A549 (cell line): ENCODE results near the gene NOTCH3. TPM values are rescaled to one million over a fixed set of nuclear protein-coding genes. Genes with fewer than 3 reads are reported as not detected.

ENCODE experiments used
- ATAC-seq, 2 experiments: fragments of 200-7000 bp in 1 of 2; fragments of >200 bp in 1 of 2; cut with Nextera tagmentation in 1 of 2; cut with Tn5 transposase in 1 of 2; 3 replicates each; pipeline versions ENCODE4 v1.8.0 to v1.9.1; 2018 to 2020; ENCODE audit warnings: mild to moderate bottlenecking in 1 of 2, moderate library complexity in 1 of 2
- CTCF ChIA-PET: fragments of 300-600 bp; sonication (Branson Sonifier 250); formaldehyde crosslinking; extraction: SDS; loops from one replicate; lab custom pipeline; 2021; ENCODE audit warnings: antibody characterized with exemption, inconsistent platforms; lab: Yijun Ruan, JAX
- POLR2A ChIA-PET: fragments of 350-600 bp; formaldehyde crosslinking; extraction: SDS; loops from one replicate; lab custom pipeline; 2021; ENCODE audit warnings: antibody characterized with exemption, inconsistent platforms; lab: Yijun Ruan, JAX
- DNase-seq, 2 experiments: peaks; one replicate each; pipeline versions ENCODE4 v3.0.0 to v3.0.0-alpha.2; 2011 to 2016; ENCODE audit warnings: low read depth in 1 of 2, low spot score in 1 of 2
- FAIRE-seq: peaks from 2 replicates; lab custom pipeline; 2011; peaks lifted over from hg19 to GRCh38; lab: Jason Lieb, UNC
- H3K27ac ChIP-seq, 2 experiments: fragments of >200 bp; sonication (Bioruptor Twin); formaldehyde crosslinking; 3 replicates each; pipeline ENCODE4 v1.5.1; 2016 to 2017
- H3K4me1 ChIP-seq: fragments of >200 bp; sonication (Bioruptor Twin); formaldehyde crosslinking; 3 replicates; pipeline ENCODE4 v1.6.1; 2016
- H3K4me2 ChIP-seq: fragments of >200 bp; sonication (Bioruptor Twin); formaldehyde crosslinking; 3 replicates; pipeline ENCODE4 v1.6.1; 2016
- H3K4me3 ChIP-seq: fragments of >200 bp; sonication (Bioruptor Twin); formaldehyde crosslinking; 3 replicates; pipeline ENCODE4 v1.5.1; 2016
- H3K9me3 ChIP-seq: fragments of >200 bp; sonication (Bioruptor Twin); formaldehyde crosslinking; 3 replicates; pipeline ENCODE4 v1.6.1; 2016
- BHLHE40 ChIP-seq: IDR thresholded peaks from 2 replicates; pipeline ENCODE4 v1.6.1; 2012; ENCODE audit warnings: low read depth, low read length, inconsistent platforms
- CBX8 ChIP-seq: fragments of 200-600 bp; sonication (generic); IDR thresholded peaks from 2 replicates; pipeline ENCODE4 v1.6.1; 2016
- CHD2 ChIP-seq: fragments of 150-350 bp; IDR thresholded peaks from 2 replicates; pipeline ENCODE4 v1.6.1; 2014; ENCODE audit warnings: low read length; ENCODE audit not compliant: partially characterized antibody
- EHF ChIP-seq: fragments of 250-450 bp; sonication (Bioruptor Pico); IDR thresholded peaks from 2 replicates; pipeline ENCODE4 v1.5.0; 2020; ENCODE audit warnings: mild to moderate bottlenecking
- FOSB ChIP-seq: fragments of 250-450 bp; sonication (Bioruptor Pico); IDR thresholded peaks from 2 replicates; pipeline ENCODE4 v1.5.0; 2020; ENCODE audit warnings: mild to moderate bottlenecking, moderate library complexity
- FOSL2 ChIP-seq, 2 experiments: fragments of 450-650 bp in 1 of 2; fragments of >200 bp in 1 of 2; sonication (Bioruptor Twin) in 1 of 2; formaldehyde crosslinking; IDR thresholded peaks; 2 replicates each; pipeline versions ENCODE4 v1.5.0 to v1.6.1; 2016 to 2020; ENCODE audit warnings: mild to moderate bottlenecking in 1 of 2, moderate library complexity in 1 of 2
- FOXS1 ChIP-seq: fragments of 250-450 bp; sonication (Bioruptor Pico); IDR thresholded peaks from 2 replicates; pipeline ENCODE4 v1.5.0; 2020; ENCODE audit warnings: mild to moderate bottlenecking, moderate library complexity
- HDAC2 ChIP-seq: fragments of 200-600 bp; sonication (generic); IDR thresholded peaks from 2 replicates; pipeline ENCODE4 v1.6.1; 2016
- HOXB13 ChIP-seq: fragments of 250-450 bp; sonication (Bioruptor Pico); IDR thresholded peaks from 2 replicates; pipeline ENCODE4 v1.5.0; 2020; ENCODE audit warnings: low read depth, mild to moderate bottlenecking, moderate library complexity
- HOXB5 ChIP-seq: fragments of 250-450 bp; sonication (Bioruptor Pico); IDR thresholded peaks from 2 replicates; pipeline ENCODE4 v1.5.0; 2020; ENCODE audit warnings: mild to moderate bottlenecking, moderate library complexity
- MYC ChIP-seq: IDR thresholded peaks from 2 replicates; pipeline ENCODE4 v1.6.1; 2012; ENCODE audit warnings: mild to moderate bottlenecking, inconsistent platforms, low read length, improper control_type of control experiment, borderline replicate concordance
- POLR2A ChIP-seq: IDR thresholded peaks from 2 replicates; pipeline ENCODE4 v1.6.1; 2012; ENCODE audit warnings: mild to moderate bottlenecking, low read length
- RARB ChIP-seq: fragments of 250-450 bp; sonication (Bioruptor Pico); IDR thresholded peaks from 2 replicates; pipeline ENCODE4 v1.8.0; 2021; ENCODE audit warnings: mild to moderate bottlenecking, moderate library complexity
- SREBF2 ChIP-seq: fragments of 450-650 bp; IDR thresholded peaks from 2 replicates; pipeline ENCODE4 v1.6.1; 2014; ENCODE audit warnings: mild to moderate bottlenecking, moderate library complexity
- TFCP2L1 ChIP-seq: fragments of 250-450 bp; sonication (Bioruptor Pico); IDR thresholded peaks from 2 replicates; pipeline ENCODE4 v1.5.0; 2021; ENCODE audit warnings: mild to moderate bottlenecking
- ZNF302 ChIP-seq: fragments of 250-450 bp; sonication (Bioruptor Pico); IDR thresholded peaks from 2 replicates; pipeline ENCODE4 v1.9.0; 2021; ENCODE audit warnings: inconsistent platforms, mild to moderate bottlenecking, moderate library complexity
- WGBS: methylation state at CpG from one replicate; pipeline ENCODE4 v1.1.6; 2017; ENCODE audit errors: missing lambda C conversion rate; 5-methylcytosine and 5-hydroxymethylcytosine counted together
- polyA plus RNA-seq, 4 experiments: library from polyadenylated mRNA; depleted of rRNA in 3 of 4; stranded (reverse); fragments of >200 nt; fragmentation: RNase III in 1 of 4; extraction: RNeasy Plus Mini Kit Qiagen cat#74134 plus additional on column Dnase treatment in 1 of 4; gene quantifications; 2 replicates in 3 of 4; 3 replicates in 1 of 4; pipeline ENCODE4 v1.2.3, GENCODE V29; 2011 to 2017
- TF ChIP-seq, protein P1 (sequence below): fragments of 450-650 bp; IDR thresholded peaks from 2 replicates; pipeline ENCODE4 v1.6.1; 2014; ENCODE audit warnings: antibody characterized with exemption
- TF ChIP-seq, protein P2 (sequence below): IDR thresholded peaks from 2 replicates; pipeline ENCODE4 v1.6.1; 2012
- TF ChIP-seq, protein P3 (sequence below): fragments of >200 bp; sonication (Bioruptor Twin); formaldehyde crosslinking; IDR thresholded peaks from 2 replicates; pipeline ENCODE4 v1.6.1; 2016
- TF ChIP-seq, protein P4 (sequence below): IDR thresholded peaks from 2 replicates; pipeline ENCODE4 v1.6.1; 2012
- TF ChIP-seq, protein P5 (sequence below): fragments of >200 bp; sonication (Bioruptor Twin); formaldehyde crosslinking; IDR thresholded peaks from 3 replicates; pipeline ENCODE4 v1.5.1; 2016
- TF ChIP-seq, protein P6 (sequence below): fragments of 200-600 bp; sonication (generic); IDR thresholded peaks from 2 replicates; pipeline ENCODE4 v1.6.1; 2016; ENCODE audit warnings: antibody characterized with exemption, mild to moderate bottlenecking, moderate library complexity

The NOTCH3 gene
- polyA plus RNA-seq, 2 of the 4 experiments (the other 2 are of a cell fraction), result 9.5 to 14.7 TPM

DNA sequence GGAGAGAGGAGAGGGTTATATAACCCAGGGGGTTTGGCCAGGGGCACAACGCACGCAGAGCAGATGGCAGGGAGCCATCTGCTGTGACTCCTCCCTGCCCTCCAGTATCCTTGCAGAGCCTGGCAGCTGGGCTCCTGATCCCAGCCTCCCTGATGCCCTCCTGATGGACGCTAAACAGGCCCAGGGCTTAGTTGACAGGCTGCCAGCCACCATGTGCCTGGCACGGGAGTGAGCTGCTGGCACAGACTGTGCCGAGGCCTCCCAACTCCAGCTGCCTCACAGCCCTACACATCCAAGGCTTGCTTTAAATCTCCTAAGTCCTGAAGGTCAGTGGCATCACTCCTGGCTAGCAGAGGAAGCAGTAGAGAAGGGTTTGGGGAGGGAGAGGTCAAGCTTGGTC, 76.9 kb downstream of the NOTCH3 start:
- 80% methylated on average over 1 of the region's 5 CpGs for WGBS
- H3K27ac ChIP-seq, result no peak overlapping the region
- H3K4me2 ChIP-seq, result peak overlapping the region; percentile 93; the same call in 2 of the 3 replicates
- H3K4me1 ChIP-seq, result peaks cover 10% of the 10 kb centered on the region; the same call in 1 of the 3 replicates
- no peak for FAIRE-seq
- H3K9me3 ChIP-seq, result no peaks in the 10 kb centered on the region
- no peak for DNase-seq
- no peak overlapping the region for H3K4me3 ChIP-seq
- ATAC-seq, result no peak
- TF ChIP-seq FOSB, result no peak
- TF ChIP-seq CBX8, result no peak
- TF ChIP-seq HOXB5 (CRISPR knock-in tag), result no peak
- no peak for TF ChIP-seq MYC
- TF ChIP-seq ZNF302 (CRISPR knock-in tag), result no peak
- no peak for TF ChIP-seq SREBF2
- no peak for TF ChIP-seq HDAC2
- CTCF ChIA-PET, result interaction anchor here (1.3 kb wide), 1 partner anchor 54 kb away, joined by 3 read pairs; no protein-coding TSS in a partner anchor
- POLR2A ChIA-PET, result interaction anchor here (0.9 kb wide), 1 partner anchor 9 kb away, joined by 3 read pairs; no protein-coding TSS in a partner anchor

DNA sequence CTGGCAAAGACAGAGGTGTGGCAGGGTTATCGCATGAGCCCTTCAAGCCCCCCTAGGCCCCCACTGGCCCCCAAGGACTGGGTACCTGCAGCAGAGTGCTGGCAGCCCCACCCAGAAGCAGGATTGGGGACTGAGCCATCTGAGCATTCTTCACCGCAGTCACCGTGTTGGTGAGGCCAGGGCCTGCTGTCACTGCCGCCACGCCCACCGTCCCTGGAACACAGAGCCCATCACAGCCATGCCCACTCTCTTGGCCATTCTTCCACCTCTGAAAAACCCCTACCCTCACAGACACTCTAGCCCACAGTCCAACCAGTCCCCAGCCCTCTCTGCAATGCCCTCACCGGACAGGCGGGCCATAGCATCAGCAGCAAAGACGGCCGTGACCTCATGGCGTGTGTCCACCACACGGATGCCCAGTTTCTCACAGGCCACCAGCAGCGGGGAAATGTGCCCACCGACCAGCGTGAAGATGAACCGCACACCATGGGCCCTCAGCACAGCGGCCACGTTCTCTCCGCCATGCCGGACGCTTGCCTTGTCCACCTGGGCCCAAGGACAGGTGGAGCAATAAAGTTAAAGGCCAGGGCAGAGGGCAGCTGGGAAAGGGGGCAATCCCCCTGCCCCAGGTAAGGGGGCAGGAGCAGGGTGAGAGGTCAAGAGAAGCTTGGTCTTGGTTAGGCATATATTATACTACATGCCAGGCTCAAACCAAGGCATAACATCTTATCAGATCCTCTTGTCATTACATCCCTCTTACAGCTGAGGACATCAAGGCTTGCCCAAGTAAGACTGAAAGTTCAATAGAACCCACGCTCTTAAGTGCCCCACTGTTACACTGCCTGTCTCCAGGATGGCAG, 77.5 kb downstream of the NOTCH3 start:
- ATAC-seq (no peak), FAIRE-seq (no peak), DNase-seq (no peak)
- CTCF ChIA-PET, result no interaction called here
- H3K27ac ChIP-seq, result no peak overlapping the region
- POLR2A ChIA-PET, result no interaction called here
- H3K4me1 ChIP-seq, result peaks cover 10% of the 10 kb centered on the region; the same call in 1 of the 3 replicates
- H3K4me3 ChIP-seq, result no peak overlapping the region
- TF ChIP-seq RARB (CRISPR knock-in tag), result no peak
- TF ChIP-seq EHF (CRISPR knock-in tag), result no peak
- no peak for TF ChIP-seq CHD2
- no peak for TF ChIP-seq HOXB13 (CRISPR knock-in tag)
- no peak for TF ChIP-seq FOSL2 (IDR thresholded peaks at IDR 0.05)
- no peak for TF ChIP-seq FOSL2 (CRISPR knock-in tag; IDR thresholded peaks at IDR 0.05)
- TF ChIP-seq, protein P1, sequence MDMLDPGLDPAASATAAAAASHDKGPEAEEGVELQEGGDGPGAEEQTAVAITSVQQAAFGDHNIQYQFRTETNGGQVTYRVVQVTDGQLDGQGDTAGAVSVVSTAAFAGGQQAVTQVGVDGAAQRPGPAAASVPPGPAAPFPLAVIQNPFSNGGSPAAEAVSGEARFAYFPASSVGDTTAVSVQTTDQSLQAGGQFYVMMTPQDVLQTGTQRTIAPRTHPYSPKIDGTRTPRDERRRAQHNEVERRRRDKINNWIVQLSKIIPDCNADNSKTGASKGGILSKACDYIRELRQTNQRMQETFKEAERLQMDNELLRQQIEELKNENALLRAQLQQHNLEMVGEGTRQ, result no peak
- TF ChIP-seq, protein P2, sequence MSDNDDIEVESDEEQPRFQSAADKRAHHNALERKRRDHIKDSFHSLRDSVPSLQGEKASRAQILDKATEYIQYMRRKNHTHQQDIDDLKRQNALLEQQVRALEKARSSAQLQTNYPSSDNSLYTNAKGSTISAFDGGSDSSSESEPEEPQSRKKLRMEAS, result no peak
- H3K9me3 ChIP-seq, result no peaks in the 10 kb centered on the region
- no peak overlapping the region for H3K4me2 ChIP-seq
- 98% methylated on average over 9 of the region's 22 CpGs for WGBS

DNA sequence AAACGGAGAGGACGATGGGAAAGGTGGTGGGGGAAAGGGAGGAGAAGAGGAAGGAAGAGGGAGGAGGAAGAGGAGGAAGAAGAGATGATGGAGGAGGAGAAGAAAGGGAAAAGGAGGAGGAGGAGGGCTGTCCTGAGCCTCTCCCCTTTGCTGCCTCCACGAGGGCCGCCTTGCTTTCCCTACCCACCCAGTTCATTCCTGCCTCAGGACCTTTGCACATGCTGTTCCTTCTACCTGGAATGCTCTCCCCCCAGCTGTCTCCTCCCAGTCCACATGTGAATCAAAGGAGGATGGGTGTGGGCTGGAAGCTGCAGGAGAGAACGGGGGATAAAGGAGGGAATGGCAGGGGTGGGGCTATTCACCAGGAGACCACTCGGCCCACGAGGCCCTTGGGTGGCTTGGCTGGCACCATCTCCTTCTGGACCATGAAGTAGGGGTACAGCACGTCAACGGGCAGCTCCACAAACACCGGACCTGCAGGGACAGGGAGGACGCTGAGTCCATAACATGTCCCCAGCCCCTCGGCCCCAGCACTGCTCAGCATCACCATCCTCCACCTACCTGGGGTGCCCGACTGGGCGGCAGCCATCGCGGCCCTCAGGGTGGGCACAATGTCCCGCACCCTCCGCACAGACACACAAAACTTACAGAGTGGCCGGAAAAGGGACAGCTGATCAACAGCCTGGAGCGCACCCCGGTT, 78.3 kb downstream of the NOTCH3 start:
- no peak for ATAC-seq
- TF ChIP-seq TFCP2L1 (no peak), CHD2 (no peak), POLR2A (no peak), ZNF302 (CRISPR knock-in tag) (no peak), RARB (CRISPR knock-in tag) (no peak), FOXS1 (no peak), BHLHE40 (no peak)
- TF ChIP-seq, protein P3, sequence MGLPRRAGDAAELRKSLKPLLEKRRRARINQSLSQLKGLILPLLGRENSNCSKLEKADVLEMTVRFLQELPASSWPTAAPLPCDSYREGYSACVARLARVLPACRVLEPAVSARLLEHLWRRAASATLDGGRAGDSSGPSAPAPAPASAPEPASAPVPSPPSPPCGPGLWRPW, result no peak
- TF ChIP-seq, protein P4, sequence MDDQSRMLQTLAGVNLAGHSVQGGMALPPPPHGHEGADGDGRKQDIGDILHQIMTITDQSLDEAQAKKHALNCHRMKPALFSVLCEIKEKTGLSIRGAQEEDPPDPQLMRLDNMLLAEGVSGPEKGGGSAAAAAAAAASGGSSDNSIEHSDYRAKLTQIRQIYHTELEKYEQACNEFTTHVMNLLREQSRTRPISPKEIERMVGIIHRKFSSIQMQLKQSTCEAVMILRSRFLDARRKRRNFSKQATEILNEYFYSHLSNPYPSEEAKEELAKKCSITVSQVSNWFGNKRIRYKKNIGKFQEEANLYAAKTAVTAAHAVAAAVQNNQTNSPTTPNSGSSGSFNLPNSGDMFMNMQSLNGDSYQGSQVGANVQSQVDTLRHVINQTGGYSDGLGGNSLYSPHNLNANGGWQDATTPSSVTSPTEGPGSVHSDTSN, result no peak
- TF ChIP-seq, protein P5, sequence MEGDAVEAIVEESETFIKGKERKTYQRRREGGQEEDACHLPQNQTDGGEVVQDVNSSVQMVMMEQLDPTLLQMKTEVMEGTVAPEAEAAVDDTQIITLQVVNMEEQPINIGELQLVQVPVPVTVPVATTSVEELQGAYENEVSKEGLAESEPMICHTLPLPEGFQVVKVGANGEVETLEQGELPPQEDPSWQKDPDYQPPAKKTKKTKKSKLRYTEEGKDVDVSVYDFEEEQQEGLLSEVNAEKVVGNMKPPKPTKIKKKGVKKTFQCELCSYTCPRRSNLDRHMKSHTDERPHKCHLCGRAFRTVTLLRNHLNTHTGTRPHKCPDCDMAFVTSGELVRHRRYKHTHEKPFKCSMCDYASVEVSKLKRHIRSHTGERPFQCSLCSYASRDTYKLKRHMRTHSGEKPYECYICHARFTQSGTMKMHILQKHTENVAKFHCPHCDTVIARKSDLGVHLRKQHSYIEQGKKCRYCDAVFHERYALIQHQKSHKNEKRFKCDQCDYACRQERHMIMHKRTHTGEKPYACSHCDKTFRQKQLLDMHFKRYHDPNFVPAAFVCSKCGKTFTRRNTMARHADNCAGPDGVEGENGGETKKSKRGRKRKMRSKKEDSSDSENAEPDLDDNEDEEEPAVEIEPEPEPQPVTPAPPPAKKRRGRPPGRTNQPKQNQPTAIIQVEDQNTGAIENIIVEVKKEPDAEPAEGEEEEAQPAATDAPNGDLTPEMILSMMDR, result no peak
- TF ChIP-seq, protein P6, sequence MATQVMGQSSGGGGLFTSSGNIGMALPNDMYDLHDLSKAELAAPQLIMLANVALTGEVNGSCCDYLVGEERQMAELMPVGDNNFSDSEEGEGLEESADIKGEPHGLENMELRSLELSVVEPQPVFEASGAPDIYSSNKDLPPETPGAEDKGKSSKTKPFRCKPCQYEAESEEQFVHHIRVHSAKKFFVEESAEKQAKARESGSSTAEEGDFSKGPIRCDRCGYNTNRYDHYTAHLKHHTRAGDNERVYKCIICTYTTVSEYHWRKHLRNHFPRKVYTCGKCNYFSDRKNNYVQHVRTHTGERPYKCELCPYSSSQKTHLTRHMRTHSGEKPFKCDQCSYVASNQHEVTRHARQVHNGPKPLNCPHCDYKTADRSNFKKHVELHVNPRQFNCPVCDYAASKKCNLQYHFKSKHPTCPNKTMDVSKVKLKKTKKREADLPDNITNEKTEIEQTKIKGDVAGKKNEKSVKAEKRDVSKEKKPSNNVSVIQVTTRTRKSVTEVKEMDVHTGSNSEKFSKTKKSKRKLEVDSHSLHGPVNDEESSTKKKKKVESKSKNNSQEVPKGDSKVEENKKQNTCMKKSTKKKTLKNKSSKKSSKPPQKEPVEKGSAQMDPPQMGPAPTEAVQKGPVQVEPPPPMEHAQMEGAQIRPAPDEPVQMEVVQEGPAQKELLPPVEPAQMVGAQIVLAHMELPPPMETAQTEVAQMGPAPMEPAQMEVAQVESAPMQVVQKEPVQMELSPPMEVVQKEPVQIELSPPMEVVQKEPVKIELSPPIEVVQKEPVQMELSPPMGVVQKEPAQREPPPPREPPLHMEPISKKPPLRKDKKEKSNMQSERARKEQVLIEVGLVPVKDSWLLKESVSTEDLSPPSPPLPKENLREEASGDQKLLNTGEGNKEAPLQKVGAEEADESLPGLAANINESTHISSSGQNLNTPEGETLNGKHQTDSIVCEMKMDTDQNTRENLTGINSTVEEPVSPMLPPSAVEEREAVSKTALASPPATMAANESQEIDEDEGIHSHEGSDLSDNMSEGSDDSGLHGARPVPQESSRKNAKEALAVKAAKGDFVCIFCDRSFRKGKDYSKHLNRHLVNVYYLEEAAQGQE, result no peak
- ChIA-PET CTCF (interaction anchor here (0.6 kb wide), 2 partner anchors 30 to 45 kb away, joined by 3 read pairs; no protein-coding TSS in a partner anchor), POLR2A (interaction anchor here (0.6 to 0.7 kb wide), 2 partner anchors 16 to 102 kb away, joined by 3 read pairs; no protein-coding TSS in a partner anchor)
- FAIRE-seq, result no peak
- H3K4me2 ChIP-seq, result no peak overlapping the region
- H3K9me3 ChIP-seq, result no peaks in the 10 kb centered on the region
- 97% methylated on average over 12 of the region's 21 CpGs for WGBS
- H3K4me1 ChIP-seq, result peaks cover 10% of the 10 kb centered on the region; the same call in 1 of the 3 replicates
- DNase-seq, result no peak
- H3K27ac ChIP-seq, result no peak overlapping the region
- no peak overlapping the region for H3K4me3 ChIP-seq
